ENCODE measurements around the gene NPIPB8.
"Not testable (repeated sequence)": the region's sequence is repeated elsewhere in the genome, so short reads cannot be mapped to it uniquely, and the experiment has no call there.

NPIPB8 gene

DNA sequence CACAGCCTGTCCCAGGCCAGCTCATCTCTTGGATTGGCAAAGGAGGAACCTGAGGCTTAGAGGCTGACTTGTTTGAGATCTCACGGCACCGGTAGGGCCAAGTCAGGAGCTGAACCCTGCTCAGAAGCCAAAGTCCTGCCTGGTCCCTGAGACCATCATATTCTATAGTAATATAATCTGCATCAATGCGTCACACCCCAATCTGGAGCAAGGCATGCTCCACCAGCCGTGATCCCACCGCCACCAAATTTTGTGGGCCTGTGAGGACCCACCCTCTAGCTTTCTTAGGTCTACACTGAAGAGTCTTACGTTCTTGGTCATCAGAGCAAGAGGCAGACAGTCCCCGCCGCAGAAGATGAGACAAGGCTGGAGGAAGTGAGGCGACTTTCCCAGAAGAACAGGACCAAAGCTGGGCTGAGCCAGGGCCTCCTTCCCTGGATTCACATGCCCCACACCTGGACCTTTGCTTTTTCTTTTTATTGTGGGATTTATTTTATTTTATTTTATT, 30.7 kb upstream of the NPIPB8 start:
- no peak for DNase-seq

DNA sequence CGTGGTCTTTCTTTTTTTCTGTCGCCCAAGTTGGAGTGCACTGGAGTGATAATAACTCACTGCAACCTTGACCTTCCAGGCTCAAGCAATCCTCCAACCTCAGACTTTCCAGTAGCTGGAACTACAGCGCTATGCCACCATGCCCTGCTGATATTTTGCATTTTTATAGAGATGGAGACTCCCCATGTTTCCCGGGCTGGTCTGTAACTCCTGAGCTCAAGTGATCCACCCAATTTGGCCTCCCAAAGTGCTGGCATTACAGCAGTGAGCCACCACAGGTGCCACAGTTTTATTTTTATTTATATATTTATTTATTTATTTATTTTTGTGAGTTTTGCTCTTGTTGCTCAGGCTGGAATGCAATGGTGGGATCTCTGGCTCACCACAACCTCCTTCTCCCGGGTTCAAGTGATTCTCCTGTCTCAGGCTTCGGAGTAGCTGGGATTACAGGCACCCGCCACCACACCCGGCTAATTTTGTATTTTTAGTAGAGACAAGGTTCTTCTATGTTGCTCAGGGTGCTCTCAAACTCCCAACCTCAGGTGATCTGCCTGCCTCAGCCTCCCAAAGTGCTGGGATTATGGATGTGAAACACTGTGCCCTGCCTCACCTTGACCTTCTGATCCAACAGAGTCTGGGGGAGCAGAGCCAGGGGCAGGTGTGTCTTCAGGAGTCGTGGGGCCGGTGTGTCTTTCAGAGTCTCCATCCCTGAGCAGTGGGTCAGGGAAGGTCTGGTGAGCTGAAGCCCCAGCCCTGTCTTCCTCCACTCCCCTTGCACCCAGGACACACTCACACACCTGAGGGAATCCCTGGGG, 30.0 kb upstream of the NPIPB8 start:
- not testable (repeated sequence) for DNase-seq

DNA sequence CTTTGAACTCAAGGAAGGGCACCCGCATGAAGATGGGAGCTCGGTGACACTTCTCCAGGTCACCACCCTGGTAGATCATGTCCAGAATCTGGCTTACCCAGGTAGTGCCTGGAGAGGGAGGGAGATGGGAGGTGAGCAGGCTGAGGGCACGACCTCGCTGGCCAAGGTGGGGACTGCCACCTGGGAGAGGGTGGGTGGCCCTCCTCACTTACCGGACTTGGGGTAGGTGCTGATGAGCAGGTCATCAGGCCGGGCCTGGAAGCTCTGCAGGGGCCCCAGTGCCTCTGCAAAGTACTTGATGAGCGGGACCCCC, 29.4 kb upstream of the NPIPB8 start:
- not testable (repeated sequence) for DNase-seq

DNA sequence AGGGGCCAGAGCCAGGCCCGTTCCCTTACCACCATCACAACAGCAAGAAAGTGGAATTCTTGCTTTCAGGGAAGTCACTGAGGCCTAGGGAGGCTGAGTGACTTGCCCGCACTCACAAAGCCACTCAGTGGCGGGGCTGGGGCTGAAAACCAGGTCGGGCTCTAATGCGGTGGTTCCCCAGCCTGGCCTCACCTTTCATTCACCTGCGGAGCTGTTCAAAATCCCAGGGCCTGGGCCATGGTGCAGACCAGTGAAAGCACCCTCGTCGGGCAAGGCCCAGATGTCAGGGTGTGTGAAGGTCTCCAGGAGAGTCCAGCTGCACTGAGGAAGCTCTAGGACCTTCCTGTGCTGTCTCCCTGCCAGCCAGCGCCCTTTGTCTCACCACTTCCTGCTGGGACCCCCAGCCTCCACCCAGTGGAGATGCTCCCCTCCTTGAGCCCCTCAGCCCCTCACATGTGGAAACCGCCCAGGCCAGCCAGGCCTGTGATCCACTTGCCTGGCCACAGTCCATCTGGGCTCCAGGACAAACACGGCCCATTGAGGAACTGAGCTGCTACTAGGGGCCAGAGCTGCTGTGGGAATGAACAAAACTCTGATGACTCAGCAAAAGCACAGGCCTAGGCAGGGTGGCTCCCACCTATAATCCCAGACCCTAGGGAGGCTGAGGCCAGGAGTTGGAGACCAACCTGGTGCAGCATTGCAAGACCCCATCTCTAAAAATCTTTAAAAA, 28.8 kb upstream of the NPIPB8 start:
- DNase-seq, result peak; percentile 51

DNA sequence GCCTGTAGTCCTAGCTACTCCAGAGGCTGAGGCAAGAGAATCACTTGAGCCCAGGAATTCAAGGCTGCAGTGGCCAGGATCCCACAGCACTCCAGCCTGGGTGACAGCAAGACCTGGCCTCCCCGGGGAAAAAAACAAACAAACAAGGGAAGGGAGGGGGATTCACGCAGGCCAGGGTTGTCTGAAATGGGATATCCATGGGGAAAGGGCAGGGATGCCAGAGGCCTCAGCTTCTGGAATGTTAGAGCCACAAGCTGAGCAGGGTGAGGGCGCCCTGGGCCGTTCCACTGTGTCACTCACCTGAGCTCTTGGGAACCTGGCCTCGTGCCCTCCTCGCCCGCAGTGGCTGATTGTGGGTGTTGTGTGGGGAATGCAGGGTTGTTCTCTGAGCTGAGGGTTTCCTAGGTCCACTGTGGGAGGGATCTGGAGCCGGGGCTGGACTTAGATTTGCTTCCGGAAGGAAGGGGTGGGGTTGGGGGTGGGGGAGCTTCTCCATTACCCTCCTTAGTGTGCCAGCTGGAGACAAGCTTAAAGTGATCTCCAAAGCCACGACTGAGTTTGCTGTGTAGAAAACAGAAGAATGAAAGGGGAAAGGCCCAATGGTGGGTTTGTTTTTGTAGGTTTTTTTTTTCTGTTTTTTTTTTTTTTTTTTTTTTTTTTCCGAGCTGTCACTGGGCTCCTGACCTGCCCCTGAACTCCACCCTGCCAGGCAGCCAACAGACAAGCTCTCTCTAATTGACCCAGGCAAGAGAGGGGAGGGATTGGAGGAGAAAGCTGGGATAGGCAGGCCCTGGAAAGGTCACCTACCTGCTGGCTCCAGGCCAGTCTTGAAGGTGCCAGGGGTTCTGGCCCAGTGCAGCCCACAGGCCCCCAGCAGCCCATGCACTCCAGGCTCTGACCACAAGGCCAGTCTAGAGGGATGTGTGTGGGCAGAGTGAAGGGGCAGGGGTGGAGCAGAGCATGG, 28.0 kb upstream of the NPIPB8 start, which contains the start of gene SULT1A1:
TSS of gene SULT1A1 (minus strand) at position 414 of the 964 bp plus-strand sequence. CDS start 1,189 bp downstream, outside the sequence.
- peak; percentile 72 for DNase-seq

DNA sequence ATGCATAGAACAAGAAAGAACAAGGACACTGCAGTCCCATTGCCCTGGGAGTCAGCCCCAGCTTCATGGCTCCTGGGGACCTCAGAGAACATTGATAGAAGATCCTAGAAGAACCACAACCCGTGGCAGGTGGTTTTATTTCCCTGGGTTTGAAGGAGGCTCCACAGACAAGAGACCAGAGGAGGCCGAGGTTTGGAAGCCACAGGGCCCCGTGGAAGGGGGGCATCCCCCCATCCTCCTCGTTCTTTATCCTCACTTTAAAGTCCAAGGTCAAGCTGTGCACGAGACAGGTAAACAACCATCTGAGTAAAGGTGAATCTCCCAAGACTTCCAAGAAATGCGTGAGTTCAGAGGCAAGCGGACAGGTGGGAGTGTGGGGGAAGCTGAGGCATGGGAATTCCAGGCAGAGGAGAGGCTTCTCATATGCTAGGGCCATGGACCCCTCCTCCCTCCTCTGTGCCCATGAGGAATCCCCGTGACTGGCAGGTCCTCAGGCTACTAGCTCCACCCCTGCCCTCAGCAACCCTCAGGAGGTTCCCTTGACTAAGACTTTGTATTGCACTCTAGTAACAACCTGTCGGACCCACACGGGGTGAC, 27.2 kb upstream of the NPIPB8 start:
- DNase-seq, result no peak

DNA sequence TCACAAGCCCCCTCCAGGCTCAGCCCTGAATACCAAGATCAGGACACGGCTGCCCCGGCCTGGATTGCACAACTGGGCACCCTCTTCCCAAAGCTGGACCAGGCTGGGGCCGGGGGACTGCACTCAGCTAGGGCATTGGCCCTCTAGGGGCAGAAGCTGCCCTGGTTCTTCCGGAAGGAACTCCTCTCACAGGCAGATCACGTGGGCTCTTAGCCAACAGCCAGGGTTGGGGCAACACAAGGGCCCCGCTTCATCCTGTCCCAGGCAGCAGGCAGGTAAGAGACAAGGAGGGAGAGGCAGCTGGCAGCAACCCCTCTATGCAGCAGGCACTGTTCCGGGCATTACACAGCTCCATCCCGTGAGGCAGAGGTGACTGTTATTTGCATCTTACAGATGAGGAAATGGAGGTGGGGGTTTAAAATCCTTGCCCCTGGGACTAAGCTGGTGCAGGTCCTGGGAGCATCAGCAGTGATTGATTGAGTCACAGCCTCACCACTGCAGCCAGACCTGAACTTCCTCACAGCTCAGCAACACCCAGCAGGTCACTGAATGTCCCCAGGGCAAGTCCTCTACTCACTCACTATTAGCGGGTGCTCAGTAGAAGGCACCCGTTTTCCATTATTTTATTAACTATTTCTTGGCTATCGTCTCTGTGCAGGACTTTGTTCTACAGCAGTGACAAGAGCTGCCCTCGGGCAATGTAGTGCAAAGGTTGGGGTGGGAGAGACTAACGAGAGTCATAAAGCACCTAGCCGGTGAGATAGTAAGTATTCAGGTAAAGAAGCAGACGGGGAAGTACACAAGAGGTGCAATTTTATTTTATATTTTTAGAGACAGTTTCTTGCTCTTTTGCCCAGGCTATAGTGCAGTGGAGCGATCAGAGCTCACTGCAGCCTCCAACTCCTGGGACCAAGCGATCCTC, 25.2 kb upstream of the NPIPB8 start:
- DNase-seq, result not testable (repeated sequence)

DNA sequence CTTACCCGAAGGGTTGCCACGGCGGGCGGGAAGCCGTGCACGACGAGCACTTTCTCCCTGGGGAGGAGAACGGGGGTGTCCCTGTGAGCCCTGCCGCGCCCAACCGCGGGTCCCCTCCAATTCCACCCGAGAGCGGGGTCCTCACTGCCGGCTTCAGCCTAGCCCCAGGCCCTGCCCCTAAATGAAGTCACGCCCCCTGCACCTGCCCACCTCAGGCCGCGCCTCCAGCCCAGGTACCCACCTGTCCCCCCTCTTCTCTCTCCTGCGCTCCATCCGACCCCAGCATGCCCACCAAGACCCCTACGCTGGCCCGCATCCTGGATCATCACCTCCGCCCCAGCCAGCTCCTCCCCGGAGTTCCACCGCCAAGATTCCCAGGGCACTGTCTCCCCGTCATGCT, 24.0 kb upstream of the NPIPB8 start:
- DNase-seq, result not testable (repeated sequence)

DNA sequence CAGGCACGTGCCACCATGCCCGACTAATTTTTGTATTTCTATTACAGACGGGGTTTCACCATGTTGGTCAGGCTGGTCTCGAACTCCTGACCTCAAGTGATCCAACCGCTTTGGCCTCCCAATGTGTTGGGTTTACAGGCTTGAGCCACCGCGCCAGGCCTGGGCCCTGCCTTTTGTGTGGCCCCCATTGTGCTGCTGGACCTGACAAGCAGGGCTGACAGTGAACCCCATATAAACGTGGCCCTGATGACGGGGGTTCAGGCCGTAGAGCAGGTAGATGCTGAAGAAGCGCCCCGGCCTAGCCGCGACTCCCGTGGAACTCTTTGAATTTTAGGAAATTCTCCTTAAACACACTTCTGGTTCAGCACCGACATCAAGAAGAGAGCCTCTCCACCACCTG, 23.3 kb upstream of the NPIPB8 start:
- not testable (repeated sequence) for DNase-seq

DNA sequence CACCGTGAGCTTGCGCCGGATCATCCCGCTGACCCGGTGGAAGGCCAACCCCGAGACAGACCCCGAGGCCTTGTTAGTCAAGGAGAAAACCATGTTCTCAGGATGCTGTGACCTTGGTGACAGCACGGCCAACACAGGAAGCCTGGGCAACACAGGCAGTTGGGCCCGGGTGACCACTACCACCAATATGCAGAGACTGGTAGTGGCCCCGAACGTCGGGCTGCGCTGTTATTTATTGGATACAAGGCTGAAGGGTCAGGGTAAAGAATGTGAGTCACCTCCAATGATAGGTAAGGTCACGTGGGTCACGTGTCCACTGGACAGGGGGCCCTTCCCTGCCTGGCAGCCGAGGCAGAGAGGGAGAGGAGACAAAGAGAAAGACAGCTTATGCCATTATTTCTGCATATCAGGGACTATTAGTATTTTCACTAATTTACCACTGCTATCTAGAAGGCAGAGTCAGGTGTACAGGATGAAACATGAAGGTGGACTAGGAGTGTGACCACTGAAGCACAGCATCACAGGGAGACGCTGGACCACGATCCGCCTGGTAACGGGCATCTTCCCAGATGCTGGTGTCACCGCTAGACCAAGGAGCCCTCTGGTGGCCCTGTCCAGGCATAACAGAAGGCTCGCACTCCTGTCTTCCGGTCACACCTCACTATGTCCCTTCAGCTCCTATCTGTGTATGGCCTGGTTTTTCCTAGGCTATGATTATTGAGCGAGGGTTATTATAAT, 22.2 kb upstream of the NPIPB8 start:
- DNase-seq, result peak; percentile 33

DNA sequence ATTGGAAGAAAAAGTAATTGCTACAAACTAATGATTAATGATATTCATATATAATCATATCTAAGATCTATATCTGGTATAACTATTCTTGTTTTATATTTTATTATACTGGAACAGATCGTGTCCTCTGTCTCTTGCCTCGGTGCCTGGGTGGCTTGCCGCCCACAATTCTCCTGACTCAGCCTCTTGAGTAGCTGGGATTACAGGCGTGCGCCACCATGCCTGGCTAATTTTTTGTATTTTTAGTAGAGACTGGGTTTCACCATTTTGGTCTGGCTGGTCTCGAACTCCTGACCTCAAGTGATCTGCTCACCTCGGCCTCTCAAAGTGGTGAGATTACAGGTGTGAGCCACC, 21.7 kb upstream of the NPIPB8 start:
- DNase-seq, result not testable (repeated sequence)

DNA sequence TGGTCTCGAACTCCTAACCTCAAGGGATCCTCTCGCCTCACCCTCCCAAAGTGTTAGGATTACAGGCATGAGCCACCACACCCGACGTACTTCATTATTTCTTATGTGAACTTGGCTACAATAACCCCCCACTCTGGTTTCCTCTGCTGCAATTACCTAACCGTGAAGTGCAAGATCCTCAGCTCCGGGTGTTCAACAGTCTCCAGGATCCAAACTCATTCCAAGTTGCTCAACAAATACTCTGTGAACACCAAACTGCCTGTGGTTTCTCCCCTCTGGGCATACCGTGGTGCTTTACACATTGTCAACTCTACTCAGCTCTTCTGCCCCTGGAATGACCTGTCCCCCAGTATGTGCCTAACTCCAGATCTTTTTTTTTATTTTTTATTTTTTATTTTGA, 21.2 kb upstream of the NPIPB8 start:
- no peak for DNase-seq

DNA sequence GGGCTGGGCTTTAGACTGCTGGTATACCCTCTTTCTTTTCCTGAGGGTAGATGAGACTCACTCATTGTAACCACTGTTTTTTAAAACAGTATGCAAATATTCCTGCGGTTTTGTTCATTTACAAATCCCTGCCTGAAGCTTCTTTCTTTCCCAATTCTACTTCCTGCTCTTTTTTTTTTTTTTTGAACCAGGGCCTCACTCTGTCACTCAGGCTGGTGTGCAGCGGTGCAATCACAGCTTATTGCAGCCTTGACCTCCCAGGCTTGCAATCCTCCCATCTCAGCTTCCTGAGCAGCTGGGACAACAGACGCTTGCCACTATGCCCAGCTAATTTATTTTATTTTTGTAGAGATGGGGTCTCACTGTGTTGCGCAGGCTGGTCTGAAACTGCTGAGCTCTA, 20.0 kb upstream of the NPIPB8 start:
- peak; percentile 64 for DNase-seq

DNA sequence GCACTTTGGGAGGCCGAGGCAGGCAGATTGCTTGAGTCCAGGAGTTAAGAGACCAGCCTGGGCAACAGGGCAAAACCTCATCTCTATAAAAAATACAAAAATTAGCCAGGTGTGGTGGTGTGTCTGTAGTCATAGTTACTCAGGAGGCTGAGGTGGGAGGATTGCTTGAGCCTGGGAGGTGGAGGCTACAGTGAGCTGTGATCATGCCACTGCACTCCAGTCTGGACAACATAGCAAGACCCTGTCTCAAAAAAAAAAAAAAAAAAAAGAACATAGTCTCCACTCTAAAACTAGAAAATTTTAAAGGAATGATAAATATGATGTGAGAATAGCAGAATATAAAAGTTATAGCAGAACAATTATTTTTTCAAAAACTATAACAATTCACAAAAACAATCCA, 17.5 kb upstream of the NPIPB8 start:
- not testable (repeated sequence) for DNase-seq

DNA sequence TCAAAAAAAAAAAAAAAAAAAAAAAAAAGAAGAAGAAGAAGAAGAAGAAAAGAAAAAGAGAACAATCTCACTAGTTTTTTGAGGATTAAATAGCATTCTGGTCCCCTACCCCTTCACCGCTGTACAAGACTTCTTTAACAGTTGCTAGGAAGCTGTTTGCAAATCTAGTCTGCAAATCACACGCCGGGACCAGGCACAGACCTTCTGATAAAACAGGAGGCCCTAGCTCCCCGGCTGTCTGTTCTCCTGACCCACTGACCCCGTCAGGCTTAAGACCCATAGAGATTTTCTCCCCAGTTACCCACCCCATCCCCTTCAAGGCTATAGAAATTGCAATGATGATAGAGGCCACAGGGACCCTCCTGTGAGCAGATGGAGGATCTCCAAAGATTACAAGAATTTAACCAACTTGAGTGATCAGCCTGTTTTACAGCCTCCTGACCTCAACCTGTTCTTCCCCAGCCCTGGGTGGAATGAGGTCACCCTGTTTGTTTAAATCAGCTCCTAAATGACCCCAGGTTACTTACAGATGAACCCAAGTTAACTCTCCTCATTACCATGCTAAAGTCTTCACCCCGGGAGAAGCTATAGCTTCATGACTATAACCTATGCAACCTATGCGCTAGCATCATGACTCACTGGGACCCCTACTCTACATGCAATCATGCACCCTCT, 16.2 kb upstream of the NPIPB8 start:
- DNase-seq, result no peak

DNA sequence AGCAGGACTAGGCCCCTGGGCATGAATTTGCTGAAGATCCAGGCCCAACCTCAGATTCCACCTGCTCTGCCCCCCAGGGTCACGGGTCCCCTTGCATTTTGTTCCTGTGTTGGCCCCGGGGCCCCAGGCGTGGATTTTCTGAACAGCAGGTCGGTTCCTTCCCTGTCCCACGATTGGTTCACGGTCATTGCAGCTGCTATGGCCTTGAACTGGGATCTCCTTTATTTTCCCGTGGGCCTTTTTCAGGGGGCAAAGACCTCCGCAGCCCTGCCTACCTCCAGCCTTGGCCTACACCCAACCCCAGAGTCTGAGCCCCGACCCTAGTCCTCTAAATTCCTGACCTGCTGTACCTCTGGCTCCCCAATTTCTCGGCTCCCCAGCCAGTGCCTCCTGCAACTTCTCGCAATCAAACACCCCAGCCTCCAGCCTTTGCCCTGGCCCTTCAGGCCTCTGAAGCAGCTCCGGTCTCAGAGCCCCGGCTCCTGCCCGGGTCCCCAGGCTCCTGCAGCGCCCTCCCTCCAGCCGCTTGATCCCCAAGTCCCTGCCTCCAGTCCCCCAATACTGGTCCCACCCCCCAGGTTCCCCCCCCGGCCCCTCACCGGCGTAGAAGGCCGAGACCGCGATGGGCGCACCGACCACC, 15.2 kb upstream of the NPIPB8 start:
- not testable (repeated sequence) for DNase-seq

DNA sequence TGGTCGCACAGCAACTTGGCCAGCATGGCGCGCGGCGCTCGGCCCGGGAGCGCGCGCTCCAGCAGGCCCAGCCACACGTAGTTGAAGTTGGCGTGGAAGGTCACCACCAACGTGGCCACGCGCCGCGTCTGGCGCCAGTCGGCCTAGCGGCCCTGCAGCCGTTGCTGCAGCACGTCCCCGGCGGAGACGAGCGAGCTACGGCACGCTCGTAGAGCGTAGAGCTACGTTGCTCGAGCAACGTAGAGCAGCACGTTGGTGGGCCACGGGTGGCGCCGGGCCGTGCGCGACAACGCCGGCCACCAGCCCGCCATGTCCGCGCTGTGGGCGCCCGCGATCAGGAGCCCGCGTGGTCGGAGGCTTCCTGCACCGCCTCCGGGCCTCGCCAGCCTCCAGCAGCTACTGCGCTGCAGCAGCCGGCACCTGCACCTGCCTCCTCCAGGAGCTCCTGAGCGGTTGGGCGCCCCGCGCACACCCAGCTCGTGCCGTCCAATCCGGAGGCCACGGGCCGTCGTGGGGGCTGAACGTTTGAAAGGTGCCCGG, 14.6 kb upstream of the NPIPB8 start:
- DNase-seq, result peak; percentile 35

DNA sequence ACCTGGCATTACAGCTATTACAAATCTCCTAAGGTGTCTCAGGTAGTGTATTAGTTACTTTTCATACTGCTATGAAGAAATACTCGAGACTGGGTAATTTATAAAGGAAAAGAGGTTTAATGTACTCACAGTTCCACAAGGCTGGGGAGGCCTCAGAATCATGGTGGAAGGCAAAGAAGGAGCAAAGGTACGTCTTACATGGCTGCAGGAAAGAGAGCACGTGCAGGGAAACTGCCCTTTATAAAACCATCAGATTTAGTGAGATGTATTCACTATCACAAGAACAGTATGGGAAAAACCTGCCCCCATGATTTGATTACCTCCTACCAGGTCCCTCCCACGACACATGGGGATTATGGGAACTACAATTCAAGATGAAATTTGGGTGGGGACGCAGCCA, 7.0 kb upstream of the NPIPB8 start:
- not testable (repeated sequence) for DNase-seq
